Type B pancreatic cell (in vitro differentiated cells): Measurements from ENCODE around the gene PSME2. TPM values are rescaled to one million over a fixed set of nuclear protein-coding genes. Genes with fewer than 3 reads are reported as not detected.

Experiments used
- DNase-seq: peaks from one replicate; pipeline ENCODE4 v3.0.0; 2021; ENCODE audit warnings: mixed read lengths; ENCODE audit not compliant: unreplicated experiment; ENCODE audit errors: extremely low spot score
- H3K27ac Mint-ChIP-seq: 2 replicates; pipeline ENCODE4 v1.8.0; 2021; ENCODE audit warnings: mild to moderate bottlenecking, mixed read lengths
- H3K27me3 Mint-ChIP-seq: 2 replicates; pipeline ENCODE4 v1.8.0; 2021; ENCODE audit warnings: mixed read lengths
- H3K36me3 Mint-ChIP-seq: 2 replicates; pipeline ENCODE4 v1.8.0; 2021; ENCODE audit warnings: mixed read lengths
- H3K4me1 Mint-ChIP-seq: one replicate; pipeline ENCODE4 v1.8.0; 2021; ENCODE audit warnings: mixed read lengths; ENCODE audit not compliant: unreplicated experiment
- H3K4me3 Mint-ChIP-seq: 2 replicates; pipeline ENCODE4 v1.8.0; 2021; ENCODE audit warnings: mild to moderate bottlenecking, mixed read lengths
- H3K9me3 Mint-ChIP-seq: 2 replicates; pipeline ENCODE4 v1.8.0; 2021; ENCODE audit warnings: mixed read lengths
- CTCF ChIP-seq: fragments of 200-600 bp; sonication (generic); conservative IDR thresholded peaks from 2 replicates; pipeline ENCODE4 v1.5.0; 2021; ENCODE audit warnings: antibody characterized with exemption, mild to moderate bottlenecking
- total RNA-seq: library from RNA; stranded (reverse); gene quantifications from 2 replicates; pipeline ENCODE4 v1.2.1, GENCODE V29; 2021; ENCODE audit warnings: low replicate concordance

PSME2 gene
- total RNA-seq, 1 donor from 2014 or later, result 155 TPM

DNA sequence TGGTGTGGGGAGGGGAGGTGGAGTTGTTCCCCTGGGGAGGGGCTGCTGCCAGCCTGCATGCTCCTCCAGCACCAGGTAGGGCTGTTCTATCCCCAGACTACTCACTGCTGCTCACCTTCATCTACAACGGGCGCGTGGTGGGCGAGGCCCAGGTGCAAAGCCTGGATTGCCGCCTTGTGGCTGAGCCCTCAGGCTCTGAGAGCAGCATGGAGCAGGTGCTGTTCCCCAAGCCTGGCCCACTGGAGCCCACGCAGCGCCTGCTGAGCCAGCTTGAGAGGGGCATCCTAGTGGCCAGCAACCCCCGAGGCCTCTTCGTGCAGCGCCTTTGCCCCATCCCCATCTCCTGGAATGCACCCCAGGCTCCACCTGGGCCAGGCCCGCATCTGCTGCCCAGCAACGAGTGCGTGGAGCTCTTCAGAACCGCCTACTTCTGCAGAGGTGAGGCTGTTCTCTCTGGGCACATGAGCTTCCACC is 18.1 kb upstream of the PSME2 start:
- H3K4me3 Mint-ChIP-seq, result no peak overlapping the region
- no peak for DNase-seq
- H3K27me3 Mint-ChIP-seq, result no peaks in the 10 kb centered on the region
- H3K27ac Mint-ChIP-seq, result peak overlapping the region; percentile 64
- H3K36me3 Mint-ChIP-seq, result peaks cover 28% of the 10 kb centered on the region
- no peak for TF ChIP-seq CTCF
- H3K4me1 Mint-ChIP-seq, result peaks cover 23% of the 10 kb centered on the region
- no peaks in the 10 kb centered on the region for H3K9me3 Mint-ChIP-seq

- Mint-ChIP-seq H3K4me1 (peaks cover 19% of the 10 kb centered on the region), H3K4me3 (peak overlapping the region; percentile 98), H3K27me3 (no peaks in the 10 kb centered on the region), H3K27ac (peak overlapping the region; percentile 98), H3K36me3 (peaks cover 17% of the 10 kb centered on the region), H3K9me3 (no peaks in the 10 kb centered on the region)
- TF ChIP-seq CTCF, result no peak
- no peak for DNase-seq
Observed at GRCh38 chr14:24162093-24162492, 15.7 kb upstream of the PSME2 start.

- Mint-ChIP-seq H3K36me3 (peaks cover 22% of the 10 kb centered on the region), H3K9me3 (no peaks in the 10 kb centered on the region), H3K4me3 (peak within 1 kb of the TSS; percentile 98), H3K4me1 (peaks cover 19% of the 10 kb centered on the region), H3K27ac (peak within 1 kb of the TSS; percentile 98), H3K27me3 (no peaks in the 10 kb centered on the region)
- DNase-seq, result peak; percentile 96
- peak; percentile 99 for TF ChIP-seq CTCF
Observed at GRCh38 chr14:24160850-24161804, 14.7 kb upstream of the PSME2 start, which contains the start of gene IRF9. Gene IRF9, plus strand, starts transcription at chr14:24161265. Its CDS starts 880 bp downstream, at chr14:24162145.

- H3K9me3 Mint-ChIP-seq, result no peaks in the 10 kb centered on the region
- H3K4me1 Mint-ChIP-seq, result peaks cover 19% of the 10 kb centered on the region
- no peak for TF ChIP-seq CTCF
- H3K36me3 Mint-ChIP-seq, result peaks cover 28% of the 10 kb centered on the region
- no peaks in the 10 kb centered on the region for H3K27me3 Mint-ChIP-seq
- H3K4me3 Mint-ChIP-seq, result peak overlapping the region; percentile 8
- no peak for DNase-seq
- peak overlapping the region; percentile 98 for H3K27ac Mint-ChIP-seq
Observed at GRCh38 chr14:24160499-24160849, 14.1 kb upstream of the PSME2 start.

GRCh38 chr14:24159777-24160498 is 13.5 kb upstream of the PSME2 start:
- Mint-ChIP-seq H3K27ac (peak overlapping the region; percentile 27), H3K4me3 (peak overlapping the region; percentile 8), H3K4me1 (peaks cover 19% of the 10 kb centered on the region), H3K36me3 (peaks cover 27% of the 10 kb centered on the region), H3K9me3 (no peaks in the 10 kb centered on the region), H3K27me3 (no peaks in the 10 kb centered on the region)
- TF ChIP-seq CTCF, result no peak
- no peak for DNase-seq
